HepG2 (cell line): ENCODE results near the gene CARMIL3. TPM values are rescaled to one million over a fixed set of nuclear protein-coding genes. Genes with fewer than 3 reads are reported as not detected.

Experiments
- ARHGAP35 ChIP-seq: sonication (generic); formaldehyde crosslinking; IDR thresholded peaks from 2 replicates; pipeline ENCODE4 v1.9.0; 2022; ENCODE audit warnings: mild to moderate bottlenecking, inconsistent platforms, moderate library complexity, missing genetic modification reagents, borderline replicate concordance
- BRCA1 ChIP-seq: sonication (generic); formaldehyde crosslinking; IDR thresholded peaks from 2 replicates; pipeline ENCODE4 v1.4.0; 2020; ENCODE audit warnings: missing genetic modification reagents
- CBFB ChIP-seq: sonication (generic); formaldehyde crosslinking; IDR thresholded peaks from 2 replicates; pipeline ENCODE4 v1.4.0; 2020; ENCODE audit warnings: missing genetic modification reagents
- GATA4 ChIP-seq: sonication (generic); IDR thresholded peaks from 2 replicates; pipeline ENCODE4 v1.6.1; 2016; ENCODE audit warnings: antibody characterized with exemption, low read depth, borderline replicate concordance
- IKZF4 ChIP-seq: sonication (generic); formaldehyde crosslinking; IDR thresholded peaks from 2 replicates; pipeline ENCODE4 v1.5.1; 2020; ENCODE audit warnings: borderline replicate concordance, mild to moderate bottlenecking, low read depth, missing genetic modification reagents; ENCODE audit errors: not compliant biosample characterization
- MBNL3 ChIP-seq: fragments of 250-450 bp; sonication (Bioruptor Pico); conservative IDR thresholded peaks from 2 replicates; pipeline ENCODE4 v1.8.0; 2022; ENCODE audit warnings: mild to moderate bottlenecking, inconsistent platforms
- RBAK ChIP-seq: sonication (generic); formaldehyde crosslinking; IDR thresholded peaks from 2 replicates; pipeline ENCODE4 v1.5.1; 2020; ENCODE audit warnings: mild to moderate bottlenecking, missing genetic modification reagents
- RBM22 ChIP-seq: fragments of 200-400 bp; formaldehyde crosslinking; optimal IDR thresholded peaks from 2 replicates; pipeline ENCODE3; 2017; ENCODE audit warnings: mild to moderate bottlenecking, low read length, moderate library complexity
- SMYD3 ChIP-seq: sonication (generic); formaldehyde crosslinking; IDR thresholded peaks from 2 replicates; pipeline ENCODE4 v1.8.1; 2023; ENCODE audit warnings: mild to moderate bottlenecking, missing genetic modification reagents
- TAF1 ChIP-seq: sonication (generic); formaldehyde crosslinking; IDR thresholded peaks from 2 replicates; pipeline ENCODE4 v1.4.0; 2020; ENCODE audit warnings: missing genetic modification reagents
- ZBTB1 ChIP-seq: sonication (generic); formaldehyde crosslinking; IDR thresholded peaks from 2 replicates; pipeline ENCODE4 v1.4.0; 2020; ENCODE audit warnings: missing genetic modification reagents, borderline replicate concordance
- ZBTB40 ChIP-seq, 2 experiments: fragments of 450-650 bp in 1 of 2; sonication (generic) in 1 of 2; formaldehyde crosslinking in 1 of 2; IDR thresholded peaks; 2 replicates each; pipeline versions ENCODE4 v1.6.1 to v1.8.0; 2016 to 2022; ENCODE audit warnings: antibody characterized with exemption in 1 of 2, mild to moderate bottlenecking in 1 of 2, missing genetic modification reagents in 1 of 2
- ZNF605 ChIP-seq: sonication (generic); formaldehyde crosslinking; IDR thresholded peaks from 2 replicates; pipeline ENCODE4 v1.8.0; 2022; ENCODE audit warnings: mild to moderate bottlenecking, missing genetic modification reagents
- ZNF746 ChIP-seq: sonication (generic); formaldehyde crosslinking; IDR thresholded peaks from 2 replicates; pipeline ENCODE4 v1.8.0; 2022; ENCODE audit warnings: mild to moderate bottlenecking, missing genetic modification reagents
- polyA plus RNA-seq, 8 experiments: library from polyadenylated mRNA; depleted of rRNA in 3 of 8; stranded (reverse) in 7 of 8; unstranded in 1 of 8; fragments of >200 nt; fragmentation: Illumina TruSeq in 4 of 8; extraction: Trizol in 4 of 8; gene quantifications; 2 replicates each; pipeline versions ENCODE4 v1.2.1 to v1.2.3, GENCODE V29; 2011 to 2016; ENCODE audit warnings: low read depth in 4 of 8, missing spikeins in 1 of 8, mixed read lengths in 1 of 8; ENCODE audit not compliant: insufficient read depth in 1 of 8
- total RNA-seq, 5 experiments: library from RNA; depleted of rRNA; stranded (reverse); fragments of >200 nt; fragmentation: Illumina TruSeq; extraction: Trizol; gene quantifications; 2 replicates each; pipeline ENCODE4 v1.2.3, GENCODE V29; 2016; ENCODE audit warnings: low read depth in 1 of 5
- TF ChIP-seq, protein P1 (sequence below): sonication (generic); formaldehyde crosslinking; IDR thresholded peaks from 2 replicates; pipeline ENCODE4 v1.5.1; 2020; ENCODE audit warnings: mild to moderate bottlenecking, missing genetic modification reagents, moderate library complexity
- TF ChIP-seq, protein P2 (sequence below): sonication (generic); formaldehyde crosslinking; IDR thresholded peaks from 2 replicates; pipeline ENCODE4 v1.5.1; 2020; ENCODE audit warnings: missing genetic modification reagents, mild to moderate bottlenecking, borderline replicate concordance

CARMIL3 gene
- total and polyA plus RNA-seq, 2 of the 13 experiments (the other 11 are each of a cell fraction or from before 2014, with no cell fraction given): 0.27 to 0.55 TPM

DNA sequence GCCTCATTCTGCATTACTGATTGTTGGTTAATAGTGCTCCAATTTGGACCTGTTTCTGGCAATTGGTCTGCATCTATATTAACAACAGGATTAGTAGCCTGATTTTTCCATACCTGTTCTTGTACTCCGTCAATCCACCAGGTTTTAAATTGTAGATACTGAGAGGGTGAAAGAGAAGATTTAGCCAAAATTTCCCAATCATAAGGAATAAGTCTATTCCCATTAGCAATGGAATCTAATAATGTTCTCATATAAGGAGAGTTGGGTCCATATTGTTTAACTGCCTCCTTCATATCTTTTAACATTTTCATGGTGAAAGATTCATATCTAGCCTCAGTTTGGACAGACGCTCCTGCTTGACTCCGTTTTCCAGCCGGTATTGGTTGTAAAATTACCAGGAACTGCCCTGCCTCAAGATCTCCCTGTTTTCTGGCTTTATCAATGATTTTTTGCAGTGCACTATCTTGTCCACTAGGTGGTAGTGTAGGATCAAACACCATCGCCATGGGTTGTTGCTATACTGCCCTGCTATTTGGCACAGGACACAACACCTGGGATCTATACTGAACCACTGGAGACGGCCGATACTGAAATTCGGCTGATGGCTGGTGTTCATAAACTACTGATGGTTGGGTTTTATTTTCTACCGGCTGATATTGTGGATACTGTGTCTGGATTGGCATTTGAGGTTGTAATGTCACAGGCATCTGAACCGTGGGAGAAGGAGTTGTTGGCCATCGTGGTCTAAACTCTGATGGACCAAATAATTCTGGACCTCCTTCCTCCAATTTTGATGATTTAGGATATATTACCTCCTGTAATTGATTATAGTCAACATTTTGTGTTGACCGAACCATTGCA is 37.9 kb upstream of the CARMIL3 start (continued):
- TF ChIP-seq, protein P1, sequence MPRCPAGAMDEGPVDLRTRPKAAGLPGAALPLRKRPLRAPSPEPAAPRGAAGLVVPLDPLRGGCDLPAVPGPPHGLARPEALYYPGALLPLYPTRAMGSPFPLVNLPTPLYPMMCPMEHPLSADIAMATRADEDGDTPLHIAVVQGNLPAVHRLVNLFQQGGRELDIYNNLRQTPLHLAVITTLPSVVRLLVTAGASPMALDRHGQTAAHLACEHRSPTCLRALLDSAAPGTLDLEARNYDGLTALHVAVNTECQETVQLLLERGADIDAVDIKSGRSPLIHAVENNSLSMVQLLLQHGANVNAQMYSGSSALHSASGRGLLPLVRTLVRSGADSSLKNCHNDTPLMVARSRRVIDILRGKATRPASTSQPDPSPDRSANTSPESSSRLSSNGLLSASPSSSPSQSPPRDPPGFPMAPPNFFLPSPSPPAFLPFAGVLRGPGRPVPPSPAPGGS: peak; percentile 66; the same call in 1 of the 2 replicates
- TF ChIP-seq CBFB (no peak), MBNL3 (CRISPR knock-in tag) (no peak), GATA4 (no peak), RBAK (CRISPR knock-in tag) (no peak), ZBTB40 (IDR thresholded peaks at IDR 0.05) (no peak), ZBTB40 (CRISPR knock-in tag; IDR thresholded peaks at IDR 0.05) (no peak), ARHGAP35 (0 out of 2 replicates have a peak, but pooled peaks have one; percentile 48), TAF1 (no peak), SMYD3 (no peak), RBM22 (no peak), ZNF605 (CRISPR knock-in tag) (no peak; the same call in 1 of the 2 replicates), ZBTB1 (no peak), ZNF746 (CRISPR knock-in tag) (no peak), BRCA1 (CRISPR knock-in tag) (peak; percentile 82; the same call in 1 of the 2 replicates), IKZF4 (peak; percentile 32)
- TF ChIP-seq, protein P2, sequence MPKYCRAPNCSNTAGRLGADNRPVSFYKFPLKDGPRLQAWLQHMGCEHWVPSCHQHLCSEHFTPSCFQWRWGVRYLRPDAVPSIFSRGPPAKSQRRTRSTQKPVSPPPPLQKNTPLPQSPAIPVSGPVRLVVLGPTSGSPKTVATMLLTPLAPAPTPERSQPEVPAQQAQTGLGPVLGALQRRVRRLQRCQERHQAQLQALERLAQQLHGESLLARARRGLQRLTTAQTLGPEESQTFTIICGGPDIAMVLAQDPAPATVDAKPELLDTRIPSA: no peak
